MCF 10A (cell line): ENCODE data around the gene RFTN2. TPM values are rescaled to one million over a fixed set of nuclear protein-coding genes. Genes with fewer than 3 reads are reported as not detected.

ENCODE experiments used
- BruUV-seq: library from RNA; stranded (reverse); fragments of 400-500 nt; replicated peaks from 2 replicates; lab custom pipeline; 2021; lab: Mats Ljungman, UMichigan
- CTCF ChIA-PET: fragments of 300-600 bp; sonication (Branson Sonifier 250); formaldehyde crosslinking; extraction: SDS; loops from one replicate; lab custom pipeline; 2021; ENCODE audit warnings: antibody characterized with exemption, inconsistent platforms; lab: Yijun Ruan, JAX
- POLR2A ChIA-PET: fragments of 300-600, 350-650 bp; sonication (Branson Sonifier 250); formaldehyde crosslinking; extraction: SDS; loops from one replicate; lab custom pipeline; 2020; ENCODE audit warnings: antibody characterized with exemption, inconsistent platforms; lab: Yijun Ruan, JAX
- DNase-seq: peaks from one replicate; pipeline ENCODE4 v3.0.0-alpha.2; 2018; ENCODE audit not compliant: unreplicated experiment
- H3K27ac Mint-ChIP-seq: one replicate; pipeline ENCODE4 v1.8.0; 2022; ENCODE audit warnings: mild to moderate bottlenecking, low read depth, mixed read lengths; ENCODE audit not compliant: unreplicated experiment
- H3K27me3 Mint-ChIP-seq: one replicate; pipeline ENCODE4 v1.8.0; 2022; ENCODE audit warnings: mixed read lengths; ENCODE audit not compliant: insufficient read depth, unreplicated experiment
- H3K36me3 Mint-ChIP-seq: one replicate; pipeline ENCODE4 v1.8.0; 2022; ENCODE audit warnings: mild to moderate bottlenecking, moderate library complexity, mixed read lengths; ENCODE audit not compliant: insufficient read depth, unreplicated experiment
- H3K4me1 Mint-ChIP-seq: one replicate; pipeline ENCODE4 v1.8.0; 2022; ENCODE audit warnings: mixed read lengths; ENCODE audit not compliant: insufficient read depth, unreplicated experiment
- H3K4me3 Mint-ChIP-seq: one replicate; pipeline ENCODE4 v1.8.0; 2022; ENCODE audit warnings: mild to moderate bottlenecking, moderate library complexity, mixed read lengths; ENCODE audit not compliant: unreplicated experiment
- H3K9me3 Mint-ChIP-seq: one replicate; pipeline ENCODE4 v1.8.0; 2022; ENCODE audit warnings: mixed read lengths; ENCODE audit not compliant: unreplicated experiment
- CTCF ChIP-seq: fragments of 200-600 bp; IDR thresholded peaks from one replicate; pipeline ENCODE4 v1.8.0; 2022; ENCODE audit warnings: antibody characterized with exemption, mild to moderate bottlenecking; ENCODE audit not compliant: unreplicated experiment
- intact Hi-C: fragments of 100-400 bp; cut with micrococcal nuclease; formaldehyde crosslinking; loops from 2 replicates; pipeline ENCODE4 v1.14.1; 2022
- total RNA-seq: library from RNA; stranded (reverse); gene quantifications from 2 replicates; pipeline ENCODE4 v1.2.3, GENCODE V29; 2022

Gene RFTN2
- total RNA-seq, 1 experiment from 2014 or later, result not detected

- Mint-ChIP-seq H3K36me3 (peaks cover 5% of the 10 kb centered on the region), H3K4me1 (peaks cover 26% of the 10 kb centered on the region), H3K4me3 (peak overlapping the region; percentile 92), H3K27ac (peak overlapping the region; percentile 57), H3K27me3 (no peaks in the 10 kb centered on the region), H3K9me3 (peaks cover 7% of the 10 kb centered on the region)
- no TSS peak for BruUV-seq
- intact Hi-C loops, result loop anchor here (1.0 to 10.0 kb wide), 8 partner anchors 70 to 1748 kb away; partner anchors contain the start of genes COQ10B, SATB2 and SF3B1
- POLR2A ChIA-PET, result interaction anchor here (0.6 to 4.7 kb wide), 9 partner anchors 52 to 1487 kb away, joined by 3 to 49 read pairs (median 7); partner anchors contain the start of genes HSPD1, HSPE1, MOB4 and SF3B1
- DNase-seq, result peak; percentile 13
- CTCF ChIA-PET, result interaction anchor here (0.5 to 3.6 kb wide), 20 partner anchors 10 to 1740 kb away, joined by 3 to 27 read pairs (median 4); partner anchors contain the start of gene SF3B1
- TF ChIP-seq CTCF, result no peak
Measured at GRCh38 chr2:197706839-197707207, 31.4 kb upstream of the RFTN2 start.

- ChIA-PET POLR2A (interaction anchor here (0.6 to 4.7 kb wide), 17 partner anchors 10 to 1488 kb away, joined by 3 to 49 read pairs (median 4); partner anchors contain the start of genes COQ10B, HSPD1, HSPE1 and MOB4), CTCF (interaction anchor here (0.5 to 3.6 kb wide), 22 partner anchors 10 to 1740 kb away, joined by 3 to 27 read pairs (median 4); partner anchors contain the start of gene SF3B1)
- no peaks in the 10 kb centered on the region for H3K27me3 Mint-ChIP-seq
- peaks cover 26% of the 10 kb centered on the region for H3K4me1 Mint-ChIP-seq
- peak overlapping the region; percentile 57 for H3K27ac Mint-ChIP-seq
- H3K4me3 Mint-ChIP-seq, result peak overlapping the region; percentile 92
- H3K9me3 Mint-ChIP-seq, result peaks cover 7% of the 10 kb centered on the region
- TF ChIP-seq CTCF, result no peak
- DNase-seq, result peak; percentile 28
- intact Hi-C loops, result loop anchor here (5.0 to 10.0 kb wide), 7 partner anchors 151 to 1749 kb away; partner anchors contain the start of genes COQ10B, SATB2 and SF3B1
- no TSS peak for BruUV-seq
- H3K36me3 Mint-ChIP-seq, result no peaks in the 10 kb centered on the region
Measured at GRCh38 chr2:197705912-197706838, 30.8 kb upstream of the RFTN2 start.

GRCh38 chr2:197705121-197705911, 29.9 kb upstream of the RFTN2 start, which contains the start of gene MARS2:
Gene MARS2 (plus strand): TSS chr2:197705369. CDS start chr2:197705406, 37 bp downstream.
- peak within 1 kb of the TSS; percentile 57 for H3K27ac Mint-ChIP-seq
- no peak for TF ChIP-seq CTCF
- TSS peak; percentile 29 for BruUV-seq
- H3K36me3 Mint-ChIP-seq, result no peaks in the 10 kb centered on the region
- peaks cover 7% of the 10 kb centered on the region for H3K9me3 Mint-ChIP-seq
- intact Hi-C loops, result loop anchor here (5.0 to 10.0 kb wide), 7 partner anchors 151 to 1749 kb away; partner anchors contain the start of genes COQ10B, SATB2 and SF3B1
- ChIA-PET CTCF (interaction anchor here (1.0 to 3.6 kb wide), 3 partner anchors 75 to 488 kb away, joined by 3 to 27 read pairs (median 4); no protein-coding TSS in a partner anchor), POLR2A (interaction anchor here (0.7 to 4.7 kb wide), 20 partner anchors 10 to 1749 kb away, joined by 3 to 49 read pairs (median 4); partner anchors contain the start of genes COQ10B, HSPD1, HSPE1 and MOB4)
- H3K4me1 Mint-ChIP-seq, result peaks cover 26% of the 10 kb centered on the region
- H3K4me3 Mint-ChIP-seq, result peak within 1 kb of the TSS; percentile 92
- H3K27me3 Mint-ChIP-seq, result no peaks in the 10 kb centered on the region
- peak; percentile 92 for DNase-seq
